ENCODE data around the gene LUZP1. TPM values are rescaled to one million over a fixed set of nuclear protein-coding genes. Genes with fewer than 3 reads are reported as not detected.

Gene LUZP1
- total and polyA plus RNA-seq, 10 of the 15 experiments (the other 5 are each of a cell fraction or from before 2014, with no cell fraction given): 11.3 to 28.2 (median 17.3) TPM

DNA sequence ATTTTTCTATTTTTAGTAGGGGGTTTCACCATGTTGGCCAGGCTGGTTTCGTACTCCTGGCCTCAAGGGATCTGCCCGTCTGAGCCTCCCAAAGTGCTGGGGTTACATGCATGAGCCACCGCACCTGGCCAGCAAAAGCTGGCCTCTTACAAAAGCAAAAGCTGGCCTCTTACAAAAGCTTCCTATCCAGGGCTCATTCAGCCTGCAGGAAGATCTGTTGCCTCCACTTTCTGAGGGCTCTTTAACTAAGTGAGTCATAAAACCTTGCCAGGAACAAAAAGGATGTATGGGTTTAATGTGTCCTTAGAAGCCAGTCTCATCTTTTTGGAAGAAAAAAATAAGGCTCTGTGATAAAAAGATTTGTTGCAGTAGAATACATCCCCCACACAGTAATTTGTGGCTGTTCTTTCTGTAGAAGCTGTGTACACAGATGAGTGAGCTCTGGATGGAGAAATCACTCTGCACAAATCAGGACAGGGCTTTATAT, 33.6 kb upstream of the LUZP1 start:
- ChIA-PET POLR2A (no interaction called here), CTCF (interaction anchor here (1.4 kb wide), 1 partner anchor 19 kb away, joined by 4 read pairs; no protein-coding TSS in a partner anchor), RAD21 (ENCODE audit: unreplicated experiment) (interaction anchor here (1.0 kb wide), 1 partner anchor 18 kb away, joined by 3 read pairs; no protein-coding TSS in a partner anchor), SMC1A (ENCODE audit: uncharacterized antibody, unreplicated experiment) (interaction anchor here (1.5 to 1.6 kb wide), 2 partner anchors 8 to 19 kb away, joined by 3 to 6 read pairs; no protein-coding TSS in a partner anchor)
- FAIRE-seq (no peak), ATAC-seq (peak; percentile 52), DNase-seq (ENCODE audit: low read depth, low spot score) (no peak)
- 0% methylated on average over 3 of the region's 3 CpGs for WGBS (ENCODE audit: insufficient coverage, insufficient replicate concordance, low lambda C conversion rate, missing lambda C conversion rate)
- Histone ChIP-seq H4K20me1 (ENCODE audit: control insufficient read depth, insufficient read depth) (no peaks in the 10 kb centered on the region), H3K36me3 (ENCODE audit: control insufficient read depth in 2 of 2, insufficient read depth in 2 of 2, low read length in 1 of 2) (no peaks in the 10 kb centered on the region), H3K4me2 (ENCODE audit: control insufficient read depth, insufficient read depth) (no peak overlapping the region), H3K4me1 (ENCODE audit: control insufficient read depth, insufficient read depth, low read length) (peaks cover 4% of the 10 kb centered on the region; the same call in 1 of the 2 replicates), H3K9me3 (replicated peaks; ENCODE audit: control insufficient read depth, insufficient read depth, low read length) (no peaks in the 10 kb centered on the region), H3K27ac (ENCODE audit: control insufficient read depth, insufficient read depth) (no peak overlapping the region), H2AFZ (ENCODE audit: control insufficient read depth, low read depth, low read length) (no peak overlapping the region), H3K4me3 (no peak overlapping the region), H3K27me3 (replicated peaks in 1 of 2; ENCODE audit: control insufficient read depth in 2 of 2, insufficient read depth in 2 of 2, low read length in 1 of 2) (no peaks in the 10 kb centered on the region), H3K79me2 (ENCODE audit: control insufficient read depth, insufficient read depth, low read length) (no peaks in the 10 kb centered on the region), H3K9ac (ENCODE audit: control insufficient read depth, insufficient read depth, low read length) (no peak overlapping the region)
- BruUV-seq (replicated peaks): no TSS peak
- TF ChIP-seq RUNX3 (IDR thresholded peaks at IDR 0.05; ENCODE audit: low read length) (0 out of 2 replicates have a peak, but pooled peaks have one; percentile 27), GATAD2B (conservative IDR thresholded peaks at IDR 0.05; ENCODE audit: low read depth) (no peak), MEF2A (IDR thresholded peaks at IDR 0.05; ENCODE audit: insufficient read depth, low read depth, low read length) (0 out of 2 replicates have a peak, but pooled peaks have one; percentile 37), RCOR1 (conservative IDR thresholded peaks at IDR 0.05; ENCODE audit: low read depth, low read length) (no peak), TCF12 (IDR thresholded peaks at IDR 0.05; ENCODE audit: low read depth, low read length) (0 out of 2 replicates have a peak, but pooled peaks have one; percentile 6)
- TF ChIP-seq, protein P1, sequence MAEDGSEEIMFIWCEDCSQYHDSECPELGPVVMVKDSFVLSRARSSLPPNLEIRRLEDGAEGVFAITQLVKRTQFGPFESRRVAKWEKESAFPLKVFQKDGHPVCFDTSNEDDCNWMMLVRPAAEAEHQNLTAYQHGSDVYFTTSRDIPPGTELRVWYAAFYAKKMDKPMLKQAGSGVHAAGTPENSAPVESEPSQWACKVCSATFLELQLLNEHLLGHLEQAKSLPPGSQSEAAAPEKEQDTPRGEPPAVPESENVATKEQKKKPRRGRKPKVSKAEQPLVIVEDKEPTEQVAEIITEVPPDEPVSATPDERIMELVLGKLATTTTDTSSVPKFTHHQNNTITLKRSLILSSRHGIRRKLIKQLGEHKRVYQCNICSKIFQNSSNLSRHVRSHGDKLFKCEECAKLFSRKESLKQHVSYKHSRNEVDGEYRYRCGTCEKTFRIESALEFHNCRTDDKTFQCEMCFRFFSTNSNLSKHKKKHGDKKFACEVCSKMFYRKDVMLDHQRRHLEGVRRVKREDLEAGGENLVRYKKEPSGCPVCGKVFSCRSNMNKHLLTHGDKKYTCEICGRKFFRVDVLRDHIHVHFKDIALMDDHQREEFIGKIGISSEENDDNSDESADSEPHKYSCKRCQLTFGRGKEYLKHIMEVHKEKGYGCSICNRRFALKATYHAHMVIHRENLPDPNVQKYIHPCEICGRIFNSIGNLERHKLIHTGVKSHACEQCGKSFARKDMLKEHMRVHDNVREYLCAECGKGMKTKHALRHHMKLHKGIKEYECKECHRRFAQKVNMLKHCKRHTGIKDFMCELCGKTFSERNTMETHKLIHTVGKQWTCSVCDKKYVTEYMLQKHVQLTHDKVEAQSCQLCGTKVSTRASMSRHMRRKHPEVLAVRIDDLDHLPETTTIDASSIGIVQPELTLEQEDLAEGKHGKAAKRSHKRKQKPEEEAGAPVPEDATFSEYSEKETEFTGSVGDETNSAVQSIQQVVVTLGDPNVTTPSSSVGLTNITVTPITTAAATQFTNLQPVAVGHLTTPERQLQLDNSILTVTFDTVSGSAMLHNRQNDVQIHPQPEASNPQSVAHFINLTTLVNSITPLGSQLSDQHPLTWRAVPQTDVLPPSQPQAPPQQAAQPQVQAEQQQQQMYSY (CRISPR knock-in tag; IDR thresholded peaks at IDR 0.05): no peak
- TF ChIP-seq, protein P2, sequence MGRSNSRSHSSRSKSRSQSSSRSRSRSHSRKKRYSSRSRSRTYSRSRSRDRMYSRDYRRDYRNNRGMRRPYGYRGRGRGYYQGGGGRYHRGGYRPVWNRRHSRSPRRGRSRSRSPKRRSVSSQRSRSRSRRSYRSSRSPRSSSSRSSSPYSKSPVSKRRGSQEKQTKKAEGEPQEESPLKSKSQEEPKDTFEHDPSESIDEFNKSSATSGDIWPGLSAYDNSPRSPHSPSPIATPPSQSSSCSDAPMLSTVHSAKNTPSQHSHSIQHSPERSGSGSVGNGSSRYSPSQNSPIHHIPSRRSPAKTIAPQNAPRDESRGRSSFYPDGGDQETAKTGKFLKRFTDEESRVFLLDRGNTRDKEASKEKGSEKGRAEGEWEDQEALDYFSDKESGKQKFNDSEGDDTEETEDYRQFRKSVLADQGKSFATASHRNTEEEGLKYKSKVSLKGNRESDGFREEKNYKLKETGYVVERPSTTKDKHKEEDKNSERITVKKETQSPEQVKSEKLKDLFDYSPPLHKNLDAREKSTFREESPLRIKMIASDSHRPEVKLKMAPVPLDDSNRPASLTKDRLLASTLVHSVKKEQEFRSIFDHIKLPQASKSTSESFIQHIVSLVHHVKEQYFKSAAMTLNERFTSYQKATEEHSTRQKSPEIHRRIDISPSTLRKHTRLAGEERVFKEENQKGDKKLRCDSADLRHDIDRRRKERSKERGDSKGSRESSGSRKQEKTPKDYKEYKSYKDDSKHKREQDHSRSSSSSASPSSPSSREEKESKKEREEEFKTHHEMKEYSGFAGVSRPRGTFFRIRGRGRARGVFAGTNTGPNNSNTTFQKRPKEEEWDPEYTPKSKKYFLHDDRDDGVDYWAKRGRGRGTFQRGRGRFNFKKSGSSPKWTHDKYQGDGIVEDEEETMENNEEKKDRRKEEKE (IDR thresholded peaks at IDR 0.05): no peak
- in situ Hi-C loops (cut with MboI) (no loop called here), intact Hi-C loops (cut with micrococcal nuclease; ENCODE audit: unreplicated experiment) (no loop called here)

Data from GM12878 (cell line).